Endothelial cell of umbilical vein (primary cell): ENCODE data around the gene CCDC197. TPM values are rescaled to one million over a fixed set of nuclear protein-coding genes. Genes with fewer than 3 reads are reported as not detected.

Source experiments
- BruUV-seq: library from RNA; stranded (reverse); fragments of 400-500 nt; replicated peaks from 2 replicates; lab custom pipeline; 2021; lab: Mats Ljungman, UMichigan
- CTCF ChIA-PET: fragments of 300-600, 350-600 bp; sonication (Branson Sonifier 250); formaldehyde crosslinking; loops from one replicate; lab custom pipeline; 2021; ENCODE audit warnings: antibody characterized with exemption, inconsistent platforms; lab: Charles Lee
- POLR2A ChIA-PET: fragments of 300-600, 350-600 bp; sonication (Branson Sonifier 250); formaldehyde crosslinking; loops from one replicate; lab custom pipeline; 2021; ENCODE audit warnings: antibody characterized with exemption, inconsistent platforms; lab: Charles Lee
- DNase-seq: peaks from one replicate; pipeline ENCODE4 v3.0.0-alpha.2; 2011; ENCODE audit warnings: low read depth, low spot score
- FAIRE-seq: peaks from 2 replicates; lab custom pipeline; 2011; peaks lifted over from hg19 to GRCh38; lab: Jason Lieb, UNC
- H2AFZ ChIP-seq: 2 replicates; pipeline ENCODE4 v1.6.0; 2012; ENCODE audit warnings: low read depth, low read length, control low read depth, inconsistent platforms
- H3K27ac ChIP-seq: 2 replicates; pipeline ENCODE4 v1.5.1; 2011; ENCODE audit warnings: low read depth, mild to moderate bottlenecking, control low read depth, low read length, moderate library complexity; ENCODE audit not compliant: insufficient read depth
- H3K27me3 ChIP-seq, 2 experiments: 2 replicates each; pipeline versions ENCODE4 v1.6.0 to v1.6.1; 2011; ENCODE audit warnings: low read length in 2 of 2, mixed read lengths in 1 of 2; ENCODE audit not compliant: control insufficient read depth in 2 of 2, insufficient read depth in 2 of 2
- H3K36me3 ChIP-seq, 2 experiments: 2 replicates in 1 of 2; 3 replicates in 1 of 2; pipeline ENCODE4 v1.5.1; 2011; ENCODE audit warnings: low read length in 2 of 2, mild to moderate bottlenecking in 1 of 2, moderate library complexity in 1 of 2; ENCODE audit not compliant: control insufficient read depth in 2 of 2, insufficient read depth in 2 of 2; ENCODE audit errors: extremely low read depth in 1 of 2
- H3K4me1 ChIP-seq: 3 replicates; pipeline ENCODE4 v1.5.1; 2011; ENCODE audit warnings: mild to moderate bottlenecking, low read length; ENCODE audit not compliant: control insufficient read depth, insufficient read depth; ENCODE audit errors: extremely low read depth
- H3K4me2 ChIP-seq: 2 replicates; pipeline ENCODE4 v1.6.1; 2011; ENCODE audit warnings: low read length, control low read depth, mixed read lengths; ENCODE audit not compliant: insufficient read depth
- H3K4me3 ChIP-seq, 3 experiments: fragments of 200-600 bp in 1 of 3; sonication (generic), shearing (Covaris generic) in 1 of 3; replicated peaks in 1 of 3; 2 replicates each; pipeline ENCODE4 v1.5.1; 2011 to 2016; ENCODE audit warnings: control low read depth in 3 of 3, low read length in 3 of 3, mild to moderate bottlenecking in 2 of 3, inconsistent platforms in 1 of 3, low read depth in 1 of 3, moderate library complexity in 1 of 3; ENCODE audit not compliant: insufficient read depth in 1 of 3
- H3K79me2 ChIP-seq: 2 replicates; pipeline ENCODE4 v1.6.0; 2012; ENCODE audit warnings: low read length, inconsistent platforms; ENCODE audit not compliant: control insufficient read depth, insufficient read depth
- H3K9ac ChIP-seq: replicated peaks from 2 replicates; pipeline ENCODE3; 2011; ENCODE audit warnings: low read length, control low read depth; ENCODE audit not compliant: insufficient read depth; ENCODE audit errors: extremely low read depth
- H3K9me1 ChIP-seq: replicated peaks from 3 replicates; pipeline ENCODE4 v1.6.0; 2011; ENCODE audit warnings: mild to moderate bottlenecking, low read length; ENCODE audit not compliant: control insufficient read depth, insufficient read depth; ENCODE audit errors: extremely low read depth
- H3K9me3 ChIP-seq: replicated peaks from 2 replicates; pipeline ENCODE4 v1.5.1; 2012; ENCODE audit warnings: low read length, inconsistent platforms; ENCODE audit not compliant: control insufficient read depth, insufficient read depth
- H4K20me1 ChIP-seq: replicated peaks from 2 replicates; pipeline ENCODE3; 2011; ENCODE audit warnings: mild to moderate bottlenecking, low read length; ENCODE audit not compliant: control insufficient read depth, insufficient read depth; ENCODE audit errors: extremely low read depth
- CTCF ChIP-seq, 2 donors: IDR thresholded peaks; 1 replicate in 1 of 2; 2 replicates in 1 of 2; pipeline ENCODE4 v1.5.1; 2011; ENCODE audit warnings: low read length in 2 of 2, mild to moderate bottlenecking in 2 of 2, moderate library complexity in 2 of 2, control low read depth in 1 of 2, inconsistent platforms in 1 of 2, low read depth in 1 of 2; ENCODE audit not compliant: insufficient read depth in 1 of 2; ENCODE audit errors: extremely low read depth in 1 of 2
- EZH2 ChIP-seq: IDR thresholded peaks from 2 replicates; pipeline ENCODE4 v1.6.1; 2012; ENCODE audit warnings: borderline replicate concordance, low read depth, mild to moderate bottlenecking, moderate library complexity, low read length, inconsistent platforms; ENCODE audit not compliant: severe bottlenecking
- FOS ChIP-seq: IDR thresholded peaks from 2 replicates; pipeline ENCODE4 v1.6.1; 2011; ENCODE audit warnings: mild to moderate bottlenecking, low read length, moderate library complexity, borderline replicate concordance; ENCODE audit not compliant: insufficient read depth
- GATA2 ChIP-seq: IDR thresholded peaks from 2 replicates; pipeline ENCODE4 v1.7.0; 2011; ENCODE audit warnings: low read depth, mild to moderate bottlenecking, moderate library complexity, mixed read lengths, low read length; ENCODE audit not compliant: insufficient read length, insufficient read depth
- JUN ChIP-seq: IDR thresholded peaks from 2 replicates; pipeline ENCODE4 v1.6.1; 2011; ENCODE audit warnings: borderline replicate concordance, low read depth; ENCODE audit not compliant: insufficient read length, insufficient read depth
- MAX ChIP-seq: IDR thresholded peaks from 2 replicates; pipeline ENCODE4 v1.6.1; 2011; ENCODE audit not compliant: insufficient read depth, insufficient read length
- MYC ChIP-seq: IDR thresholded peaks from one replicate; pipeline ENCODE4 v1.6.1; 2011; ENCODE audit warnings: mild to moderate bottlenecking, low read depth, low read length
- POLR2A ChIP-seq: IDR thresholded peaks from 2 replicates; pipeline ENCODE4 v1.6.1; 2012; ENCODE audit warnings: low read depth, mild to moderate bottlenecking, control low read depth, low read length
- POLR2AphosphoS5 ChIP-seq: IDR thresholded peaks from 2 replicates; pipeline ENCODE4 v1.6.1; 2012; ENCODE audit warnings: low read depth, mild to moderate bottlenecking, control low read depth, low read length, moderate library complexity; ENCODE audit not compliant: insufficient read depth
- dilution Hi-C: fragments of 300-500 bp; cut with MboI; formaldehyde crosslinking; loops from one replicate; pipeline ENCODE4 v1.15.0; 2019; ENCODE audit warnings: low sequenced_read_pairs; ENCODE audit not compliant: extremely low pct_ligation_motif_present
- intact Hi-C: fragments of 100-400 bp; cut with micrococcal nuclease; formaldehyde crosslinking; loops from one replicate; pipeline ENCODE4 v1.10.0; 2022
- polyA plus RNA-seq, 4 experiments: library from polyadenylated mRNA; depleted of rRNA in 3 of 4; stranded (reverse) in 3 of 4; unstranded in 1 of 4; fragments of >200 nt; gene quantifications; 2 replicates each; pipeline versions ENCODE4 v1.2.1 to v1.2.3, GENCODE V29; 2011 to 2012; ENCODE audit warnings: missing spikeins in 1 of 4
- total RNA-seq: library from RNA; stranded (reverse); gene quantifications from 2 replicates; pipeline ENCODE4 v1.2.3, GENCODE V29; 2021

The CCDC197 gene
- total and polyA plus RNA-seq, 2 donors (not counting 3 experiments of a cell fraction or from before 2014, with no cell fraction given), result not detected

- DNase-seq (no peak), FAIRE-seq (no peak)
- Histone ChIP-seq H3K27ac (no peak overlapping the region), H3K36me3 (no peaks in the 10 kb centered on the region), H3K4me3 (no peak overlapping the region), H2AFZ (no peak overlapping the region), H4K20me1 (no peaks in the 10 kb centered on the region), H3K9me3 (no peaks in the 10 kb centered on the region), H3K27me3 (no peaks in the 10 kb centered on the region), H3K4me2 (no peak overlapping the region), H3K9me1 (no peaks in the 10 kb centered on the region), H3K9ac (no peak overlapping the region), H3K79me2 (no peaks in the 10 kb centered on the region), H3K4me1 (no peaks in the 10 kb centered on the region)
- POLR2A ChIA-PET, result no interaction called here
- dilution Hi-C loops, result no loop called here
- no peak for TF ChIP-seq FOS
- TF ChIP-seq GATA2, result no peak
- TF ChIP-seq MYC, result no peak
- no peak for TF ChIP-seq POLR2A
- TF ChIP-seq MAX, result no peak
- no peak for TF ChIP-seq CTCF (IDR thresholded peaks at IDR 0.05; ENCODE audit: extremely low read depth in 1 of 2, insufficient read depth in 1 of 2, low read depth in 1 of 2, low read length in 2 of 2)
- TF ChIP-seq EZH2, result no peak
- TF ChIP-seq JUN, result no peak
- TF ChIP-seq POLR2AphosphoS5, result no peak
- CTCF ChIA-PET, result interaction anchor here (4.7 to 7.1 kb wide), 2 partner anchors 22 kb away, joined by 27 to 60 read pairs; no protein-coding TSS in a partner anchor
- BruUV-seq, result no TSS peak
- intact Hi-C loops, result no loop called here
Observed at GRCh38 chr14:93961620-93962019, 35.5 kb upstream of the CCDC197 start.
